ENCODE data around the gene NBPF1.
"Not testable (repeated sequence)": the region's sequence is repeated elsewhere in the genome, so short reads cannot be mapped to it uniquely, and the experiment has no call there.

Gene NBPF1

GRCh38 chr1:16621681-16622315, 8.4 kb upstream of the NBPF1 start:
- DNase-seq (ENCODE audit: low read depth): not testable (repeated sequence)

GRCh38 chr1:16621300-16621658, 7.9 kb upstream of the NBPF1 start:
- DNase-seq (ENCODE audit: low read depth): no peak

GRCh38 chr1:16619803-16620501, 6.6 kb upstream of the NBPF1 start:
- not testable (repeated sequence) for DNase-seq (ENCODE audit: low read depth)

GRCh38 chr1:16618719-16619118, 5.4 kb upstream of the NBPF1 start:
- DNase-seq (ENCODE audit: low read depth): no peak

- no peak for DNase-seq (ENCODE audit: low read depth)
Measured at GRCh38 chr1:16617778-16618580, 4.6 kb upstream of the NBPF1 start.

- no peak for DNase-seq (ENCODE audit: low read depth)
Measured at GRCh38 chr1:16617114-16617631, 3.8 kb upstream of the NBPF1 start.

GRCh38 chr1:16615253-16616252, 2.2 kb upstream of the NBPF1 start:
- no peak for DNase-seq (ENCODE audit: low read depth)

GRCh38 chr1:16614361-16615252, 1.2 kb upstream of the NBPF1 start:
- no peak for DNase-seq (ENCODE audit: low read depth)

GRCh38 chr1:16612332-16613172, 812 bp downstream of the NBPF1 start:
- no peak for DNase-seq (ENCODE audit: low read depth)

- not testable (repeated sequence) for DNase-seq (ENCODE audit: low read depth)
Measured at GRCh38 chr1:16611981-16612331, 1.4 kb downstream of the NBPF1 start.

- not testable (repeated sequence) for DNase-seq (ENCODE audit: low read depth)
Measured at GRCh38 chr1:16611164-16611563, 2.2 kb downstream of the NBPF1 start.

GRCh38 chr1:16610553-16610952, 2.8 kb downstream of the NBPF1 start:
- DNase-seq (ENCODE audit: low read depth): not testable (repeated sequence)

GRCh38 chr1:16609761-16610160, 3.6 kb downstream of the NBPF1 start:
- not testable (repeated sequence) for DNase-seq (ENCODE audit: low read depth)

GRCh38 chr1:16608838-16609560, 4.4 kb downstream of the NBPF1 start:
- no peak for DNase-seq (ENCODE audit: low read depth)

- not testable (repeated sequence) for DNase-seq (ENCODE audit: low read depth)
Measured at GRCh38 chr1:16607853-16608815, 5.2 kb downstream of the NBPF1 start.

GRCh38 chr1:16607433-16607851, 5.9 kb downstream of the NBPF1 start:
- DNase-seq (ENCODE audit: low read depth): no peak

- DNase-seq (ENCODE audit: low read depth): not testable (repeated sequence)
Measured at GRCh38 chr1:16606666-16607432, 6.5 kb downstream of the NBPF1 start.
